Measurements from ENCODE around the gene SNRPF. TPM values are rescaled to one million over a fixed set of nuclear protein-coding genes. Genes with fewer than 3 reads are reported as not detected.
A peak's percentile ranks its signal among the peaks of the same experiment; 100 is the strongest.
"Not testable (repeated sequence)": the region's sequence is repeated elsewhere in the genome, so short reads cannot be mapped to it uniquely, and the experiment has no call there.

SNRPF gene
- total RNA-seq, 4 donors from 2014 or later = 4.3 to 7.1 (median 4.6) TPM

- peaks cover 0 to 9% (median 0%) of the 10 kb centered on the region in 3 donors for H3K4me1 ChIP-seq
- no peaks in the 10 kb centered on the region for H3K27me3 ChIP-seq
- H3K27ac ChIP-seq = peak overlapping the region in 1 of 4 donors; percentile 2
- WGBS, 2 donors (ENCODE audit: low coverage in 1 of 2) = 0% methylated on average over 1 of the region's 1 CpG
- H3K9me3 ChIP-seq = no peaks in the 10 kb centered on the region
- ATAC-seq = no peak
- H3K36me3 ChIP-seq = no peaks in the 10 kb centered on the region
- no peak overlapping the region for H3K4me3 ChIP-seq
- TF ChIP-seq EP300 (IDR thresholded peaks at IDR 0.05) (no peak), POLR2A (IDR thresholded peaks at IDR 0.05) (no peak), POLR2AphosphoS5 (IDR thresholded peaks at IDR 0.05) (no peak)
- TF ChIP-seq, protein P1, sequence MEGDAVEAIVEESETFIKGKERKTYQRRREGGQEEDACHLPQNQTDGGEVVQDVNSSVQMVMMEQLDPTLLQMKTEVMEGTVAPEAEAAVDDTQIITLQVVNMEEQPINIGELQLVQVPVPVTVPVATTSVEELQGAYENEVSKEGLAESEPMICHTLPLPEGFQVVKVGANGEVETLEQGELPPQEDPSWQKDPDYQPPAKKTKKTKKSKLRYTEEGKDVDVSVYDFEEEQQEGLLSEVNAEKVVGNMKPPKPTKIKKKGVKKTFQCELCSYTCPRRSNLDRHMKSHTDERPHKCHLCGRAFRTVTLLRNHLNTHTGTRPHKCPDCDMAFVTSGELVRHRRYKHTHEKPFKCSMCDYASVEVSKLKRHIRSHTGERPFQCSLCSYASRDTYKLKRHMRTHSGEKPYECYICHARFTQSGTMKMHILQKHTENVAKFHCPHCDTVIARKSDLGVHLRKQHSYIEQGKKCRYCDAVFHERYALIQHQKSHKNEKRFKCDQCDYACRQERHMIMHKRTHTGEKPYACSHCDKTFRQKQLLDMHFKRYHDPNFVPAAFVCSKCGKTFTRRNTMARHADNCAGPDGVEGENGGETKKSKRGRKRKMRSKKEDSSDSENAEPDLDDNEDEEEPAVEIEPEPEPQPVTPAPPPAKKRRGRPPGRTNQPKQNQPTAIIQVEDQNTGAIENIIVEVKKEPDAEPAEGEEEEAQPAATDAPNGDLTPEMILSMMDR (IDR thresholded peaks at IDR 0.05) = no peak
These were observed 22.0 kb upstream of the SNRPF start for GRCh38 chr12:95836630-95837239.

- TF ChIP-seq POLR2A (IDR thresholded peaks at IDR 0.05) (no peak), POLR2AphosphoS5 (IDR thresholded peaks at IDR 0.05) (no peak), EP300 (IDR thresholded peaks at IDR 0.05) (no peak)
- TF ChIP-seq, protein P1 (IDR thresholded peaks at IDR 0.05) = no peak
- WGBS, 2 donors (ENCODE audit: low coverage in 1 of 2) = 35 to 38% methylated on average over 10 of the region's 10 CpGs
- ATAC-seq = no peak
These were observed 21.3 kb upstream of the SNRPF start for GRCh38 chr12:95837240-95838038.

DNA sequence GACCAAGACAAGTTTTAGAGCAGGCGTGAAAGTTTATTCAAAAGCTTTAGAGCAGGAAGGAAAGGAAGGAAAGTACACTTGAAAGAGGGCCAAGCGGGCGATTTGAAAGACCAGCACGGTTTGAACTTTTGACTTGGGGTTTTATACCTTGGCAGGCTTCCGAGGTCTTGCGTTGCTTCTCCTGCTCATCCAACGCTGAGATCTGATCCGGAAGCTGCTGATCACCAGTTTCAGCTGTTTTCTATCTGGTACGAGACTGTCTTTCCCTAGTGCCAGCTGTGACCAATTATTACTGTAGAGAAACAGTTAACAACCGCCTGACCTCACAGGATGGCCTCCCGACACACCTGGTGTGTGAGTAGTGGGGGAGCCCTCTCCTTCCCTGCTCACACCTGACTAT, 20.6 kb upstream of the SNRPF start:
- no peaks in the 10 kb centered on the region for H3K9me3 ChIP-seq

More at GRCh38 chr12:95837240-95838038, 21.3 kb upstream of the SNRPF start:
- Histone ChIP-seq H3K27me3 (peaks cover under 1% of the 10 kb centered on the region), H3K36me3 (no peaks in the 10 kb centered on the region), H3K4me1 (peaks cover 0 to 9% (median 0%) of the 10 kb centered on the region in 3 donors), H3K9me3 (no peaks in the 10 kb centered on the region), H3K4me3 (no peak overlapping the region), H3K27ac (peak overlapping the region in 1 of 4 donors; percentile 2)

GRCh38 chr12:95842426-95842825, 16.3 kb upstream of the SNRPF start:
- 85 to 100% methylated on average over 2 to 3 of the region's 12 CpGs for WGBS, 2 donors (ENCODE audit: low coverage in 1 of 2)
- H3K4me1 ChIP-seq, ATAC-seq, H3K36me3 ChIP-seq, H3K9me3 ChIP-seq, H3K27ac ChIP-seq, H3K4me3 ChIP-seq: not testable (repeated sequence)
- H3K27me3 ChIP-seq = peaks cover 24% of the 10 kb centered on the region

More for the DNA sequence above, 20.6 kb upstream of the SNRPF start:
- H3K4me3 ChIP-seq = no peak overlapping the region
- H3K27ac ChIP-seq = no peak overlapping the region
- H3K4me1 ChIP-seq = peaks cover 0 to 9% (median 0%) of the 10 kb centered on the region in 3 donors
- ATAC-seq = no peak
- 2 to 6% methylated on average over 3 to 11 of the region's 11 CpGs for WGBS, 2 donors (ENCODE audit: low coverage in 1 of 2)
- TF ChIP-seq, protein P1 (IDR thresholded peaks at IDR 0.05) = no peak
- no peak for TF ChIP-seq POLR2A (IDR thresholded peaks at IDR 0.05)
- peaks cover 5% of the 10 kb centered on the region for H3K27me3 ChIP-seq
- H3K36me3 ChIP-seq = no peaks in the 10 kb centered on the region

- Histone ChIP-seq H3K9me3 (no peaks in the 10 kb centered on the region), H3K36me3 (no peaks in the 10 kb centered on the region), H3K4me3 (no peak overlapping the region), H3K27ac (no peak overlapping the region), H3K4me1 (no peaks in the 10 kb centered on the region), H3K27me3 (peaks cover 15% of the 10 kb centered on the region)
- 46 to 55% methylated on average over 8 of the region's 8 CpGs for WGBS, 2 donors (ENCODE audit: low coverage in 1 of 2)
- TF ChIP-seq, protein P1 (IDR thresholded peaks at IDR 0.05) = no peak
- TF ChIP-seq EP300 (IDR thresholded peaks at IDR 0.05) (no peak), POLR2A (IDR thresholded peaks at IDR 0.05) (no peak), POLR2AphosphoS5 (IDR thresholded peaks at IDR 0.05) (no peak)
- ATAC-seq = no peak
These were observed 10.0 kb upstream of the SNRPF start for GRCh38 chr12:95848575-95849388.
